ENCODE measurements around the gene MYADM.

The MYADM gene

GRCh38 chr19:53874606-53874990 is 6.9 kb downstream of the MYADM start:
- TF ChIP-seq CTCF (IDR thresholded peaks at IDR 0.05; ENCODE audit: borderline replicate concordance, control extremely low read depth, extremely low read depth, insufficient read depth, missing control alignments), result no peak
- in situ Hi-C loops (cut with MboI; ENCODE audit: low sequenced_read_pairs, unreplicated experiment), result no loop called here

DNA sequence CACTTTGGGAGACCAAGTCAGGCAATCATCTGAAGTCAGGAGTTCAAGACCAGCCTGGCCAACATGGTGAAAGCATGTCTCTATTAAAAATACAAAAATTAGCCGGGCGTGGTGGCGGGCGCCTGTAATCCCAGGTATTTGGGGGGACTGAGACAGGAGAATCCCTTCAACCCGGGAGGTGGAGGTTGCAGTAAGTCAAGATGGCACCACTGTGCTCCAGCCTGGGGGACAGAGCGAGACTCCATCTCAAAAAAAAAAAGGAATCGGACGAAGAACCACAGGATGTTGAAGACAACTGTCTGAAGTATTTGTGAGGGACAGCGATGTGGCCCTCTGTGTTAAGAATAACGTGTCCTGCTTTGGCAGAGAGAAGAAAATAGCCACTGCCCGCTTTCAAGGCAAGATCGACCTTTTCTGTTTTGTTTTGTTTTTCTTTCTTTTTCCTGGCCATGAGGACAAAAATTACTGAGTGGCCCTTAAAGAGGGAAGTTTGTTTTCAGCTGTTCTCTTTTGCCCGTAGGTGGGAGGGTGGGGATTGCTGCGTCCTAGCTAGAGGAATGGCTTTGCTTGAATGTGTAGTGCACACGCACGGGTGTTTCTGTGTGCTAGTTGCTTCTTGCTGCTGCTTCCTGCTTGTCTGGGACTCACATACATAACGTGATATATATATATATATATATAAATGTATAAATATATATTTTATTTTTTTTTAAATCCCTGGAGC is 8.1 kb downstream of the MYADM start:
- in situ Hi-C loops (cut with MboI; ENCODE audit: low sequenced_read_pairs, unreplicated experiment), result no loop called here
- no peak for DNase-seq (ENCODE audit: low spot score)
- TF ChIP-seq CTCF (IDR thresholded peaks at IDR 0.05; ENCODE audit: borderline replicate concordance, control extremely low read depth, extremely low read depth, insufficient read depth, missing control alignments), result no peak

More at GRCh38 chr19:53874606-53874990, 6.9 kb downstream of the MYADM start:
- DNase-seq (ENCODE audit: low spot score), result no peak

GRCh38 chr19:53876651-53877224 is 9.1 kb downstream of the MYADM start:
- TF ChIP-seq CTCF (IDR thresholded peaks at IDR 0.05; ENCODE audit: borderline replicate concordance, control extremely low read depth, extremely low read depth, insufficient read depth, missing control alignments), result no peak
- DNase-seq (ENCODE audit: low spot score), result no peak
- in situ Hi-C loops (cut with MboI; ENCODE audit: low sequenced_read_pairs, unreplicated experiment), result no loop called here

GRCh38 chr19:53877361-53877766 is 9.7 kb downstream of the MYADM start:
- TF ChIP-seq CTCF (IDR thresholded peaks at IDR 0.05; ENCODE audit: borderline replicate concordance, control extremely low read depth, extremely low read depth, insufficient read depth, missing control alignments), result no peak
- in situ Hi-C loops (cut with MboI; ENCODE audit: low sequenced_read_pairs, unreplicated experiment), result no loop called here
- no peak for DNase-seq (ENCODE audit: low spot score)

GRCh38 chr19:53878776-53879139 is 11.1 kb downstream of the MYADM start:
- in situ Hi-C loops (cut with MboI; ENCODE audit: low sequenced_read_pairs, unreplicated experiment), result no loop called here
- no peak for TF ChIP-seq CTCF (IDR thresholded peaks at IDR 0.05; ENCODE audit: borderline replicate concordance, control extremely low read depth, extremely low read depth, insufficient read depth, missing control alignments)
- no peak for DNase-seq (ENCODE audit: low spot score)

GRCh38 chr19:53879140-53880081 is 11.7 kb downstream of the MYADM start:
- peak; percentile 90 for DNase-seq (ENCODE audit: low spot score)
- no peak for TF ChIP-seq CTCF (IDR thresholded peaks at IDR 0.05; ENCODE audit: borderline replicate concordance, control extremely low read depth, extremely low read depth, insufficient read depth, missing control alignments)
- in situ Hi-C loops (cut with MboI; ENCODE audit: low sequenced_read_pairs, unreplicated experiment), result no loop called here
